Immature natural killer cell (primary cell): ENCODE results near the gene UCKL1. TPM values are rescaled to one million over a fixed set of nuclear protein-coding genes. Genes with fewer than 3 reads are reported as not detected.
"Not testable (repeated sequence)": the region's sequence is repeated elsewhere in the genome, so short reads cannot be mapped to it uniquely, and the experiment has no call there.

Experiments used
- DNase-seq, 3 donors: peaks; one replicate each; pipeline ENCODE4 v3.0.0; 2022; ENCODE audit warnings: mixed read lengths in 1 of 3
- H3K27ac Mint-ChIP-seq, 6 donors: one replicate each; pipeline ENCODE4 v1.8.0; 2020; ENCODE audit warnings: mixed read lengths in 6 of 6, mild to moderate bottlenecking in 5 of 6, inconsistent platforms in 4 of 6, moderate library complexity in 3 of 6
- H3K27me3 Mint-ChIP-seq, 3 donors: one replicate each; pipeline ENCODE4 v1.8.0; 2020 to 2021; ENCODE audit warnings: low read depth in 3 of 3, mild to moderate bottlenecking in 3 of 3, mixed read lengths in 3 of 3, moderate library complexity in 3 of 3, inconsistent platforms in 1 of 3
- H3K36me3 Mint-ChIP-seq, 3 donors: one replicate each; pipeline ENCODE4 v1.8.0; 2020; ENCODE audit warnings: mixed read lengths in 3 of 3, inconsistent platforms in 2 of 3, mild to moderate bottlenecking in 2 of 3
- H3K4me1 Mint-ChIP-seq, 2 donors: one replicate each; pipeline ENCODE4 v1.8.0; 2020; ENCODE audit warnings: inconsistent platforms in 2 of 2, mild to moderate bottlenecking in 2 of 2, mixed read lengths in 2 of 2, moderate library complexity in 1 of 2
- H3K4me3 Mint-ChIP-seq, 5 donors: one replicate each; pipeline ENCODE4 v1.8.0; 2020; ENCODE audit warnings: mild to moderate bottlenecking in 5 of 5, mixed read lengths in 5 of 5, inconsistent platforms in 3 of 5, moderate library complexity in 3 of 5
- H3K9me3 Mint-ChIP-seq, 6 donors: one replicate each; pipeline ENCODE4 v1.8.0; 2020; ENCODE audit warnings: mild to moderate bottlenecking in 6 of 6, mixed read lengths in 6 of 6, inconsistent platforms in 4 of 6, moderate library complexity in 3 of 6
- polyA plus RNA-seq, 3 donors: library from polyadenylated mRNA; unstranded; fragments of 300-500 nt; fragmentation: Illumina TruSeq; gene quantifications; one replicate each; pipeline ENCODE4 v1.2.3, GENCODE V29; 2021

UCKL1 gene
- polyA plus RNA-seq, 3 donors from 2014 or later: 19.3 to 35.5 (median 30.8) TPM

GRCh38 chr20:63977739-63978276 is 21.6 kb upstream of the UCKL1 start:
- peak overlapping the region; percentile 82 to 85 (median 84) for H3K4me3 Mint-ChIP-seq
- peaks cover 66 to 75% of the 10 kb centered on the region in 2 donors for H3K4me1 Mint-ChIP-seq
- peaks cover 4 to 16% (median 7%) of the 10 kb centered on the region in 3 donors for H3K36me3 Mint-ChIP-seq
- peaks cover 2 to 16% (median 4%) of the 10 kb centered on the region in 3 donors for H3K27me3 Mint-ChIP-seq
- H3K9me3 Mint-ChIP-seq: no peaks in the 10 kb centered on the region
- DNase-seq: peak; percentile 56 to 63 (median 60)
- H3K27ac Mint-ChIP-seq: peak overlapping the region; percentile 85 to 93 (median 90)

- H3K4me1 Mint-ChIP-seq: peaks cover 59 to 70% of the 10 kb centered on the region in 2 donors
- H3K4me3 Mint-ChIP-seq: peak overlapping the region; percentile 70 to 85 (median 82)
- H3K36me3 Mint-ChIP-seq: peaks cover 0 to 11% (median 7%) of the 10 kb centered on the region in 3 donors
- H3K9me3 Mint-ChIP-seq: no peaks in the 10 kb centered on the region
- no peak for DNase-seq
- H3K27me3 Mint-ChIP-seq: peaks cover 2 to 17% (median 4%) of the 10 kb centered on the region in 3 donors
- peak overlapping the region; percentile 85 to 93 (median 90) for H3K27ac Mint-ChIP-seq
Observed at GRCh38 chr20:63976980-63977738, 20.9 kb upstream of the UCKL1 start.

- H3K36me3 Mint-ChIP-seq: not testable (repeated sequence)
- peaks cover 55 to 63% of the 10 kb centered on the region in 2 donors for H3K4me1 Mint-ChIP-seq
Observed at GRCh38 chr20:63976511-63976910, 20.3 kb upstream of the UCKL1 start.

GRCh38 chr20:63974402-63975200 is 18.4 kb upstream of the UCKL1 start:
- Mint-ChIP-seq H3K27me3 (peaks cover 0 to 11% (median 2%) of the 10 kb centered on the region in 3 donors), H3K9me3 (no peaks in the 10 kb centered on the region), H3K27ac (peak overlapping the region in 1 of 6 donors; percentile 21), H3K4me3 (no peak overlapping the region), H3K4me1 (peaks cover 40 to 44% of the 10 kb centered on the region in 2 donors), H3K36me3 (peaks cover 0 to 8% (median 7%) of the 10 kb centered on the region in 3 donors)
- no peak for DNase-seq

More at GRCh38 chr20:63976511-63976910, 20.3 kb upstream of the UCKL1 start:
- Mint-ChIP-seq H3K27me3 (peaks cover 2 to 15% (median 4%) of the 10 kb centered on the region in 3 donors), H3K27ac (peak overlapping the region in 5 of 6 donors; percentile 29 to 83 (median 71)), H3K4me3 (peak overlapping the region in 1 of 5 donors; percentile 53)
- not testable (repeated sequence) for DNase-seq, H3K9me3 Mint-ChIP-seq

GRCh38 chr20:63973636-63974401 is 17.6 kb upstream of the UCKL1 start:
- Mint-ChIP-seq H3K27ac (peak overlapping the region in 5 of 6 donors; percentile 5 to 71 (median 38)), H3K4me1 (peaks cover 43 to 46% of the 10 kb centered on the region in 2 donors), H3K9me3 (no peaks in the 10 kb centered on the region), H3K27me3 (peaks cover 0 to 10% (median 4%) of the 10 kb centered on the region in 3 donors), H3K4me3 (no peak overlapping the region), H3K36me3 (peaks cover 0 to 8% (median 7%) of the 10 kb centered on the region in 3 donors)
- DNase-seq: peak; percentile 73 to 76 (median 76)

GRCh38 chr20:63973160-63973479 is 16.9 kb upstream of the UCKL1 start:
- Mint-ChIP-seq H3K27ac (peak overlapping the region in 5 of 6 donors; percentile 4 to 73 (median 21)), H3K27me3 (peaks cover 3 to 6% (median 4%) of the 10 kb centered on the region in 3 donors), H3K4me3 (no peak overlapping the region), H3K36me3 (peaks cover 0 to 8% (median 7%) of the 10 kb centered on the region in 3 donors), H3K9me3 (no peaks in the 10 kb centered on the region), H3K4me1 (peaks cover 45% of the 10 kb centered on the region in 2 donors)
- no peak for DNase-seq

GRCh38 chr20:63972312-63973159 is 16.3 kb upstream of the UCKL1 start:
- Mint-ChIP-seq H3K4me1 (peaks cover 39 to 40% of the 10 kb centered on the region in 2 donors), H3K36me3 (peaks cover 0 to 8% (median 7%) of the 10 kb centered on the region in 3 donors), H3K27me3 (peaks cover 3 to 6% (median 4%) of the 10 kb centered on the region in 3 donors), H3K4me3 (peak overlapping the region in 1 of 5 donors; percentile 14), H3K27ac (peak overlapping the region in 4 of 6 donors; percentile 4 to 56 (median 16)), H3K9me3 (no peaks in the 10 kb centered on the region)
- no peak for DNase-seq

GRCh38 chr20:63971960-63972311 is 15.7 kb upstream of the UCKL1 start:
- not testable (repeated sequence) for H3K36me3 Mint-ChIP-seq, H3K27ac Mint-ChIP-seq, DNase-seq, H3K9me3 Mint-ChIP-seq, H3K4me3 Mint-ChIP-seq, H3K27me3 Mint-ChIP-seq
- H3K4me1 Mint-ChIP-seq: peaks cover 33 to 34% of the 10 kb centered on the region in 2 donors

- peak overlapping the region; percentile 40 to 79 (median 66) for H3K4me3 Mint-ChIP-seq
- peak overlapping the region in 1 of 6 donors; percentile 34 for H3K27ac Mint-ChIP-seq
- H3K4me1 Mint-ChIP-seq: peaks cover 22 to 26% of the 10 kb centered on the region in 2 donors
- peaks cover 3 to 6% (median 6%) of the 10 kb centered on the region in 3 donors for H3K27me3 Mint-ChIP-seq
- H3K9me3 Mint-ChIP-seq: no peaks in the 10 kb centered on the region
- no peak for DNase-seq
- H3K36me3 Mint-ChIP-seq: peaks cover 0 to 7% (median 5%) of the 10 kb centered on the region in 3 donors
Observed at GRCh38 chr20:63970714-63971431, 14.7 kb upstream of the UCKL1 start.

GRCh38 chr20:63969838-63970713 is 13.9 kb upstream of the UCKL1 start, which contains the start of gene ZNF512B:
Gene ZNF512B (minus strand): TSS chr20:63969930. CDS start chr20:63967950, 1,980 bp downstream.
- Mint-ChIP-seq H3K4me3 (peak within 1 kb of the TSS; percentile 75 to 87 (median 80)), H3K27me3 (peaks cover 3 to 6% (median 6%) of the 10 kb centered on the region in 3 donors), H3K36me3 (peaks cover 0 to 7% (median 5%) of the 10 kb centered on the region in 3 donors), H3K27ac (peak within 1 kb of the TSS in 3 of 6 donors; percentile 40 to 75 (median 62)), H3K4me1 (peaks cover 22 to 26% of the 10 kb centered on the region in 2 donors), H3K9me3 (no peaks in the 10 kb centered on the region)
- DNase-seq: peak; percentile 27 to 38 (median 35)
